Measurements from ENCODE around the gene ARL2. TPM values are rescaled to one million over a fixed set of nuclear protein-coding genes. Genes with fewer than 3 reads are reported as not detected.

ARL2 gene
- polyA plus RNA-seq, 1 experiment = 141 TPM

DNA sequence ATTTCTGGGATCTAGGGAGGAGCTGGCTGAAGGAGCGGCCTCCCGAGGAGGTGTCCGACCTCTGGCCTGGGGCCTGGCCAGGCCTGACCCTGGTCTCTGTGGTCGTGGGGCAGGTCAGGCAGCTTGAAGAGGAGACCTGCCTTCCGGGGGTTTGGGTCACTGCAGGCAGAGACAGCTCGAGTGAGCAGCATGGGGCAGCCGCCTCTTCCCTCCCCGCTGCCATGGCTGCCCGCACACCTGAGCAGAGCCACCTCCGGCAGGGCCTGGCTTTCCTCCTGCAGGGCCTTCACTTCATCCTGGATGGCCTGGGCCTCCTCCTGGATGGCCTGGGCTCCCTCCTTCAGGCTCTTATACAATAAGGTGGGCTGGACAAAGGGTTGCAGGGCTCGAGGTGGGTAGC, 52.4 kb downstream of the ARL2 start:
- Histone ChIP-seq H3K27me3 (ENCODE audit: control insufficient read depth, insufficient read depth, low read length) (no peaks in the 10 kb centered on the region), H3K36me3 (ENCODE audit: control insufficient read depth, insufficient read depth, low read length) (no peaks in the 10 kb centered on the region), H3K4me3 (ENCODE audit: low read depth, low read length) (no peak overlapping the region)
- TF ChIP-seq, protein P1, sequence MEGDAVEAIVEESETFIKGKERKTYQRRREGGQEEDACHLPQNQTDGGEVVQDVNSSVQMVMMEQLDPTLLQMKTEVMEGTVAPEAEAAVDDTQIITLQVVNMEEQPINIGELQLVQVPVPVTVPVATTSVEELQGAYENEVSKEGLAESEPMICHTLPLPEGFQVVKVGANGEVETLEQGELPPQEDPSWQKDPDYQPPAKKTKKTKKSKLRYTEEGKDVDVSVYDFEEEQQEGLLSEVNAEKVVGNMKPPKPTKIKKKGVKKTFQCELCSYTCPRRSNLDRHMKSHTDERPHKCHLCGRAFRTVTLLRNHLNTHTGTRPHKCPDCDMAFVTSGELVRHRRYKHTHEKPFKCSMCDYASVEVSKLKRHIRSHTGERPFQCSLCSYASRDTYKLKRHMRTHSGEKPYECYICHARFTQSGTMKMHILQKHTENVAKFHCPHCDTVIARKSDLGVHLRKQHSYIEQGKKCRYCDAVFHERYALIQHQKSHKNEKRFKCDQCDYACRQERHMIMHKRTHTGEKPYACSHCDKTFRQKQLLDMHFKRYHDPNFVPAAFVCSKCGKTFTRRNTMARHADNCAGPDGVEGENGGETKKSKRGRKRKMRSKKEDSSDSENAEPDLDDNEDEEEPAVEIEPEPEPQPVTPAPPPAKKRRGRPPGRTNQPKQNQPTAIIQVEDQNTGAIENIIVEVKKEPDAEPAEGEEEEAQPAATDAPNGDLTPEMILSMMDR (IDR thresholded peaks at IDR 0.05; ENCODE audit: insufficient read depth, low read depth, low read length) = no peak
- POLR2A ChIA-PET = no interaction called here
- no peak for DNase-seq (ENCODE audit: low read depth)
- CTCF ChIA-PET = interaction anchor here (1.5 to 1.7 kb wide), 2 partner anchors 10 to 52 kb away, joined by 5 to 6 read pairs; partner anchors contain the start of gene ARL2

DNA sequence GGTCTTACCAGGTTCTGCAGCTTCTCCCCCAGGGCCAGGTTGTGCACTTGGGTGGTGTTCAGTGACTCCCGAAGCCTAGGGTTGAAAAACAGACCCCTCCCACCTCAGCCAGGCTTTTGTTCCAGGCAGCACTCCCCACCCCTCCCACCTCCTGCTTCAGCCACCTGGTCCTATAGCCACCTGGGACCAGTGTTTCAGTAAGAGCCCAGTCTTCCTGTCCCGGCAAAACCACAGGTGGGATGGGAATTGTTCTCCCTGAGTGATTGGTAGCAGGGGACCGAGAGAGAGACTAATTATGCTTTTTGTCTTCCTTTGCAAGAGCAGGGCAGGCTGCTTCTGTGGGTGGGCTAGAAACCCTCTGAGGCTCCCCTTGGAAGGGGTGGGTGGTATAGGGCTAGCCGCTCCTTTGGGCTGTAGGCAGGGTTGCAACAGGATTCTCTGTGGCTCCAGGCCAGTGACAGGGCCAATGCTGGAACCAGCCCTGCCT, 52.9 kb downstream of the ARL2 start:
- Histone ChIP-seq H3K36me3 (ENCODE audit: control insufficient read depth, insufficient read depth, low read length) (no peaks in the 10 kb centered on the region), H3K4me3 (ENCODE audit: low read depth, low read length) (no peak overlapping the region), H3K27me3 (ENCODE audit: control insufficient read depth, insufficient read depth, low read length) (no peaks in the 10 kb centered on the region)
- no peak for DNase-seq (ENCODE audit: low read depth)
- TF ChIP-seq, protein P1 (IDR thresholded peaks at IDR 0.05; ENCODE audit: insufficient read depth, low read depth, low read length) = no peak
- POLR2A ChIA-PET = no interaction called here
- CTCF ChIA-PET = interaction anchor here (1.5 to 1.7 kb wide), 2 partner anchors 9 to 53 kb away, joined by 5 to 6 read pairs; partner anchors contain the start of gene ARL2

DNA sequence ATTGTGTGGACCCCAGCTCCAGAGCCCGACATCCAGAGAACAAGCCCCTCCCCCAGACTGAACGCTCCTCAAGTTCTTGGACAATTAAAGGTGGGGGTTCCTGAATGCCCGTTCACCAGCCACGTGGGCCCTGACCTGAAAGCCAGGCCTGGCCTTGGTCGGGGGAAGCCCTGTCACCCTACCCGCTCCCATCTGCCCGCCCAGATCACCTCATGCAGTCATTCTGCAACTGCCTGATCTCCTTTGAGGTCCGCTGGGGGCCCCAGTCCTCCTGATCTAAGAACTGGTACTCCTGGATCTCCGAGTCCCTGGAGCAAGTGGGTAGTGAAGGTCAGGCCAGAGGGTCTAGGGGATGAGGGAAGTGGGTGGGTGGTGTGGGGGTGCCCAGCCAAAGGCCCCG, 53.5 kb downstream of the ARL2 start:
- Histone ChIP-seq H3K36me3 (ENCODE audit: control insufficient read depth, insufficient read depth, low read length) (no peaks in the 10 kb centered on the region), H3K27me3 (ENCODE audit: control insufficient read depth, insufficient read depth, low read length) (no peaks in the 10 kb centered on the region), H3K4me3 (ENCODE audit: low read depth, low read length) (no peak overlapping the region)
- CTCF ChIA-PET = no interaction called here
- DNase-seq (ENCODE audit: low read depth) = no peak
- TF ChIP-seq, protein P1 (IDR thresholded peaks at IDR 0.05; ENCODE audit: insufficient read depth, low read depth, low read length) = no peak
- POLR2A ChIA-PET = no interaction called here

DNA sequence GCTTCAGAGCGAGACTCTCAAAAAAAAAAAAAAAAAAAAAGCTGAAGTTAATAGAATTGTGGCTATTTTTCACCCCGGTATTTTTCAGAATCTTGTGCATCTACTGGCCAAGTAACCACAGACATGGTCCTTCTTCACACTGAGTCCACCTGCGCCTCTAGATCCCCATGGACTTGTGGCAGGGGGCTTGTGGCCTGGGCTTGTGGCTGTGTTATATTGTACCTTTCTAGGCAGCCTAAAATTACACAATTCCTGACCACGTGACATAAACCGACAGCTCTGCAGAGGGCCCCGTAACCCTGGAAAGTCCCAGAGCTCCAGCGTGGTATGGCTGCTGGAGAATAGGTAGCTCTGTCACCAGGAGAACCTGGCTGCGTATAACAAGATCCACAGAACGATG, 55.3 kb downstream of the ARL2 start:
- ChIA-PET CTCF (interaction anchor here (0.9 to 1.6 kb wide), 2 partner anchors 48 to 55 kb away, joined by 3 to 4 read pairs; partner anchors contain the start of genes ARL2 and ZNHIT2), POLR2A (no interaction called here)
- TF ChIP-seq, protein P1 (IDR thresholded peaks at IDR 0.05; ENCODE audit: insufficient read depth, low read depth, low read length) = no peak
- no peak overlapping the region for H3K4me3 ChIP-seq (ENCODE audit: low read depth, low read length)
- H3K36me3 ChIP-seq (ENCODE audit: control insufficient read depth, insufficient read depth, low read length) = no peaks in the 10 kb centered on the region
- DNase-seq (ENCODE audit: low read depth) = no peak
- no peaks in the 10 kb centered on the region for H3K27me3 ChIP-seq (ENCODE audit: control insufficient read depth, insufficient read depth, low read length)

Small RNA genes lying within 50 kb of the gene (small RNA-seq; reads per million reads assigned to genes)
- gene MIR6879 (ENCODE audit: insufficient read length, low read depth, low replicate concordance) (not detected), gene SNX15 (ENCODE audit: insufficient read length, low read depth, low replicate concordance) (not detected)

Other genes with a start within 250 kb of the ARL2 start
- gene SF1, start 235.6 kb upstream of the ARL2 start, polyA plus RNA-seq (2011; rRNA removed) = 40.3 and 41.7 TPM in 2 replicates
- gene MAP4K2, start 210.9 kb upstream of the ARL2 start, polyA plus RNA-seq (2011; rRNA removed) = 9.4 and 22.4 TPM in 2 replicates
- 14.4 and 27.8 TPM in 2 replicates for gene MEN1, start 203.6 kb upstream of the ARL2 start, polyA plus RNA-seq (2011; rRNA removed)
- gene CDC42BPG, start 169.5 kb upstream of the ARL2 start, polyA plus RNA-seq (2011; rRNA removed) = 0.01 and 0.02 TPM in 2 replicates
- gene EHD1, start 135.5 kb upstream of the ARL2 start, polyA plus RNA-seq (2011; rRNA removed) = 95.3 and 191 TPM in 2 replicates
- 3.7 and 7.0 TPM in 2 replicates for gene ATG2A, start 97.0 kb upstream of the ARL2 start, polyA plus RNA-seq (2011; rRNA removed)
- 16.0 and 18.5 TPM in 2 replicates for gene PPP2R5B, start 89.5 kb upstream of the ARL2 start, polyA plus RNA-seq (2011; rRNA removed)
- gene GPHA2, start 78.3 kb upstream of the ARL2 start, polyA plus RNA-seq (2011; rRNA removed) = not detected in 2 replicates
- not detected in 2 replicates for gene MAJIN, start 42.1 kb upstream of the ARL2 start, polyA plus RNA-seq (2011; rRNA removed)
- gene BATF2, start 17.2 kb upstream of the ARL2 start, polyA plus RNA-seq (2011; rRNA removed) = 1.1 and 1.5 TPM in 2 replicates
- gene SNX15, start 13.3 kb downstream of the ARL2 start, polyA plus RNA-seq (2011; rRNA removed) = 8.3 and 15.3 TPM in 2 replicates
- gene SAC3D1, start 27.1 kb downstream of the ARL2 start, polyA plus RNA-seq (2011; rRNA removed) = 5.9 and 7.3 TPM in 2 replicates
- 25.4 and 38.7 TPM in 2 replicates for gene NAALADL1, start 44.4 kb downstream of the ARL2 start, polyA plus RNA-seq (2011; rRNA removed)
- gene CDCA5, start 69.9 kb downstream of the ARL2 start, polyA plus RNA-seq (2011; rRNA removed) = 10.7 and 11.9 TPM in 2 replicates
- gene ZFPL1, start 70.1 kb downstream of the ARL2 start, polyA plus RNA-seq (2011; rRNA removed) = 41.7 and 91.8 TPM in 2 replicates
- gene VPS51, start 82.1 kb downstream of the ARL2 start, polyA plus RNA-seq (2011; rRNA removed) = 61.8 and 86.2 TPM in 2 replicates
- gene TM7SF2, start 97.7 kb downstream of the ARL2 start, polyA plus RNA-seq (2011; rRNA removed) = 5.0 and 8.2 TPM in 2 replicates
- gene ZNHIT2, start 103.5 kb downstream of the ARL2 start, polyA plus RNA-seq (2011; rRNA removed) = 3.6 and 4.6 TPM in 2 replicates
- 474 and 610 TPM in 2 replicates for gene FAU, start 108.0 kb downstream of the ARL2 start, polyA plus RNA-seq (2011; rRNA removed)
- gene MRPL49, start 108.2 kb downstream of the ARL2 start, polyA plus RNA-seq (2011; rRNA removed) = 54.4 and 68.5 TPM in 2 replicates
- 13.3 and 33.4 TPM in 2 replicates for gene SYVN1, start 120.4 kb downstream of the ARL2 start, polyA plus RNA-seq (2011; rRNA removed)
- not detected in 2 replicates for gene SPDYC, start 156.1 kb downstream of the ARL2 start, polyA plus RNA-seq (2011; rRNA removed)
- 75.4 and 181 TPM in 2 replicates for gene CAPN1, start 167.8 kb downstream of the ARL2 start, polyA plus RNA-seq (2011; rRNA removed)
- gene POLA2, start 247.8 kb downstream of the ARL2 start, polyA plus RNA-seq (2011; rRNA removed) = 11.8 and 14.5 TPM in 2 replicates

Data from BJ (cell line).